GM23338 (cell line): ENCODE results near the gene SLX4IP. TPM values are rescaled to one million over a fixed set of nuclear protein-coding genes. Genes with fewer than 3 reads are reported as not detected.

Experiments used
- ATAC-seq: fragments of 200-7000 bp; cut with Tn5 transposase; 3 replicates; pipeline ENCODE4 v1.9.1; 2020
- DNase-seq: peaks from one replicate; pipeline ENCODE4 v3.0.0-alpha.2; 2015; ENCODE audit warnings: low spot score
- H2AFZ ChIP-seq: fragments of 200-600 bp; sonication (generic); 2 replicates; pipeline ENCODE4 v1.8.0; 2016; ENCODE audit warnings: antibody characterized with exemption, mild to moderate bottlenecking, moderate library complexity
- H3F3A ChIP-seq: fragments of 200-600 bp; sonication (generic); replicated peaks from 2 replicates; pipeline ENCODE4 v1.8.0; 2017; ENCODE audit warnings: antibody characterized with exemption, mixed run types, low read depth
- H3K27ac ChIP-seq: fragments of 200-600 bp; sonication (generic); 2 replicates; pipeline ENCODE4 v1.6.1; 2016; ENCODE audit warnings: low read depth
- H3K27me3 ChIP-seq: fragments of 200-600 bp; sonication (generic); 2 replicates; pipeline ENCODE4 v1.8.0; 2016; ENCODE audit warnings: mild to moderate bottlenecking, mixed run types, moderate library complexity; ENCODE audit not compliant: insufficient read depth
- H3K36me3 ChIP-seq: fragments of 200-600 bp; sonication (generic); 2 replicates; pipeline ENCODE4 v1.8.0; 2016; ENCODE audit warnings: mild to moderate bottlenecking; ENCODE audit not compliant: insufficient read depth
- H3K4me1 ChIP-seq: fragments of 200-600 bp; sonication (generic); 2 replicates; pipeline ENCODE4 v1.8.0; 2016; ENCODE audit warnings: mild to moderate bottlenecking, moderate library complexity; ENCODE audit not compliant: insufficient read depth
- H3K4me2 ChIP-seq: fragments of 200-600 bp; sonication (generic); 2 replicates; pipeline ENCODE4 v1.7.1; 2017; ENCODE audit warnings: mixed run types
- H3K4me3 ChIP-seq: fragments of 200-600 bp; sonication (generic); 2 replicates; pipeline ENCODE4 v1.6.1; 2016; ENCODE audit warnings: mixed run types
- H3K79me2 ChIP-seq: fragments of 200-600 bp; sonication (generic); replicated peaks from 2 replicates; pipeline ENCODE4 v1.8.0; 2017; ENCODE audit warnings: mild to moderate bottlenecking; ENCODE audit not compliant: insufficient read depth
- H3K9me2 ChIP-seq: fragments of 200-600 bp; sonication (generic); 2 replicates; pipeline ENCODE4 v1.8.0; 2017; ENCODE audit not compliant: insufficient read depth
- H4K20me1 ChIP-seq: fragments of 200-600 bp; sonication (generic); replicated peaks from 2 replicates; pipeline ENCODE4 v1.8.0; 2017; ENCODE audit warnings: mild to moderate bottlenecking; ENCODE audit not compliant: insufficient read depth
- H3K27ac Mint-ChIP-seq: 2 replicates; pipeline ENCODE4 v1.8.0; 2020; ENCODE audit warnings: inconsistent platforms, mild to moderate bottlenecking, moderate library complexity, mixed read lengths
- H3K27me3 Mint-ChIP-seq: 3 replicates; pipeline ENCODE4 v1.8.0; 2022; ENCODE audit warnings: low read depth, mild to moderate bottlenecking, moderate library complexity, mixed read lengths, inconsistent platforms; ENCODE audit not compliant: insufficient read depth, poor library complexity
- H3K36me3 Mint-ChIP-seq: 3 replicates; pipeline ENCODE4 v1.8.0; 2021; ENCODE audit warnings: low read depth, mild to moderate bottlenecking, inconsistent platforms, moderate library complexity, mixed read lengths
- H3K4me1 Mint-ChIP-seq: 3 replicates; pipeline ENCODE4 v1.8.0; 2020; ENCODE audit warnings: mild to moderate bottlenecking, inconsistent platforms, mixed read lengths
- H3K4me3 Mint-ChIP-seq: 3 replicates; pipeline ENCODE4 v1.8.0; 2021; ENCODE audit warnings: moderate library complexity, mild to moderate bottlenecking, inconsistent platforms, mixed read lengths
- H3K9me3 Mint-ChIP-seq: 3 replicates; pipeline ENCODE4 v1.8.0; 2020; ENCODE audit warnings: moderate library complexity, mild to moderate bottlenecking, inconsistent platforms, mixed read lengths
- CREB1 ChIP-seq: fragments of 250-450 bp; sonication (Bioruptor Pico); IDR thresholded peaks from 2 replicates; pipeline ENCODE4 v1.5.0; 2020; ENCODE audit warnings: low read depth, mild to moderate bottlenecking, moderate library complexity
- EZH2 ChIP-seq: fragments of 200-600 bp; sonication (generic); IDR thresholded peaks from one replicate; pipeline ENCODE4 v1.8.0; 2017; ENCODE audit warnings: antibody characterized with exemption, mild to moderate bottlenecking, low read depth; ENCODE audit not compliant: unreplicated experiment
- EZH2phosphoT487 ChIP-seq: fragments of 200-600 bp; sonication (generic); IDR thresholded peaks from one replicate; pipeline ENCODE4 v1.8.1; 2018; ENCODE audit warnings: antibody characterized with exemption; ENCODE audit not compliant: unreplicated experiment
- JUNB ChIP-seq: IDR thresholded peaks from one replicate; pipeline ENCODE4 v1.6.1; 2016; ENCODE audit warnings: antibody characterized with exemption; ENCODE audit not compliant: unreplicated experiment
- NANOG ChIP-seq: IDR thresholded peaks from 2 replicates; pipeline ENCODE4 v1.6.1; 2016; ENCODE audit warnings: antibody characterized with exemption, borderline replicate concordance
- STAT1 ChIP-seq: IDR thresholded peaks from one replicate; pipeline ENCODE4 v1.6.1; 2016; ENCODE audit warnings: antibody characterized with exemption; ENCODE audit not compliant: unreplicated experiment
- ZNF114 ChIP-seq: fragments of 250-450 bp; sonication (Bioruptor Pico); IDR thresholded peaks from 2 replicates; pipeline ENCODE4 v1.5.0; 2020; ENCODE audit warnings: mild to moderate bottlenecking, moderate library complexity
- ZNF331 ChIP-seq: fragments of 250-450 bp; sonication (Bioruptor Pico); IDR thresholded peaks from 2 replicates; pipeline ENCODE4 v1.5.0; 2020; ENCODE audit warnings: low read depth, mild to moderate bottlenecking, moderate library complexity
- polyA plus RNA-seq: library from polyadenylated mRNA; unstranded; fragments of >200 nt; fragmentation: Nextera tagmentation; extraction: Ambion mirVana; gene quantifications from 2 replicates; pipeline ENCODE4 v1.2.1, GENCODE V29; 2016
- total RNA-seq: library from RNA; depleted of rRNA; stranded (reverse); fragments of >200 nt; shearing (Covaris generic); gene quantifications from 2 replicates; pipeline ENCODE4 v1.2.3, GENCODE V29; 2014
- TF ChIP-seq, protein P1 (sequence below): IDR thresholded peaks from one replicate; pipeline ENCODE4 v1.6.1; 2018; ENCODE audit warnings: antibody characterized with exemption; ENCODE audit not compliant: unreplicated experiment
- TF ChIP-seq, protein P2 (sequence below): IDR thresholded peaks from 2 replicates; pipeline ENCODE4 v1.6.1; 2016; ENCODE audit warnings: antibody characterized with exemption
- TF ChIP-seq, protein P3 (sequence below), 2 experiments: fragments of 200-600 bp in 1 of 2; sonication (generic) in 1 of 2; conservative IDR thresholded peaks; 2 replicates each; pipeline versions ENCODE4 v1.5.1 to v1.6.1; 2016 to 2017; ENCODE audit warnings: antibody characterized with exemption in 2 of 2, low read depth in 2 of 2, mild to moderate bottlenecking in 2 of 2, moderate library complexity in 1 of 2
- TF ChIP-seq, protein P4 (sequence below): fragments of 250-450 bp; sonication (Bioruptor Pico); IDR thresholded peaks from 2 replicates; pipeline ENCODE4 v1.5.0; 2020; ENCODE audit warnings: mild to moderate bottlenecking, moderate library complexity

The SLX4IP gene
- total and polyA plus RNA-seq, 2 experiments from 2014 or later: 9.1 to 9.8 TPM

DNA sequence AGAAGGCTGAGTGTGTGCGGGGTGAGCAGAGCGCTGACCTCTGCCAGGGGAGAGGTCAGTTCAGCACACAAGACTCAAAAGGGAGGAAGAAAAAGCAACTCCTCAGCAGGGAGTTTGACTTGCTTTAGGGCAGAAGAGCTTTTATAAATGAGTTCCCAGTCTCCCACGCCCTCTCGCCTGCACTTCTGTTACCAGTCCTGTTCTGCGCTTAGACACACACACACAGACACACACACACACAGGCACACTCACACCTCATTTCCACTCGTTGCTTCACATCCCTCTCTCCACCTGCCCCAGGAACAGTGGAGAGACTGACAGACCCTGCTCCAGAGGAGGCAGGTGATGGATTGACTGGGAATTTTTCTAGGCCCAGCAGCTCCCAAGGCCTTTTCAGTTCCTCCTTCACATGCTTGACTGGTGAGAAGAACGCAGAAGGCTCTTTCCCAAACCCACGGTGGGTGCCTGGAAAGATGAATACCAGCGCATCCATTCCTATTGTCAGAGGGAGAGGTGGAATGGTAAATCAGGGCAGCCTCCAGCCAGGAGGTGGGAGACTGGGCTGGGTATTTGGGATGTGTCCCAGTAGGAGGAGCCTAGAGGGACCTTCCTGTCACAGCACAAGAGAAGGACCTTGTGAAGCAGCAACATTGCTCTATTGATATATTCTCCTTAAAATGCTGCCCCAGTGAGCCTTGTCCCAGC is 195.0 kb downstream of the SLX4IP start:
- Mint-ChIP-seq H3K4me3 (no peak overlapping the region), H3K4me1 (peaks cover 79% of the 10 kb centered on the region), H3K27me3 (peaks cover 3% of the 10 kb centered on the region), H3K36me3 (no peaks in the 10 kb centered on the region), H3K9me3 (no peaks in the 10 kb centered on the region), H3K27ac (no peak overlapping the region)
- TF ChIP-seq STAT1 (no peak), EZH2phosphoT487 (no peak), ZNF331 (no peak), ZNF114 (CRISPR knock-in tag) (no peak), JUNB (no peak), EZH2 (no peak), NANOG (no peak), CREB1 (no peak)
- TF ChIP-seq, protein P1, sequence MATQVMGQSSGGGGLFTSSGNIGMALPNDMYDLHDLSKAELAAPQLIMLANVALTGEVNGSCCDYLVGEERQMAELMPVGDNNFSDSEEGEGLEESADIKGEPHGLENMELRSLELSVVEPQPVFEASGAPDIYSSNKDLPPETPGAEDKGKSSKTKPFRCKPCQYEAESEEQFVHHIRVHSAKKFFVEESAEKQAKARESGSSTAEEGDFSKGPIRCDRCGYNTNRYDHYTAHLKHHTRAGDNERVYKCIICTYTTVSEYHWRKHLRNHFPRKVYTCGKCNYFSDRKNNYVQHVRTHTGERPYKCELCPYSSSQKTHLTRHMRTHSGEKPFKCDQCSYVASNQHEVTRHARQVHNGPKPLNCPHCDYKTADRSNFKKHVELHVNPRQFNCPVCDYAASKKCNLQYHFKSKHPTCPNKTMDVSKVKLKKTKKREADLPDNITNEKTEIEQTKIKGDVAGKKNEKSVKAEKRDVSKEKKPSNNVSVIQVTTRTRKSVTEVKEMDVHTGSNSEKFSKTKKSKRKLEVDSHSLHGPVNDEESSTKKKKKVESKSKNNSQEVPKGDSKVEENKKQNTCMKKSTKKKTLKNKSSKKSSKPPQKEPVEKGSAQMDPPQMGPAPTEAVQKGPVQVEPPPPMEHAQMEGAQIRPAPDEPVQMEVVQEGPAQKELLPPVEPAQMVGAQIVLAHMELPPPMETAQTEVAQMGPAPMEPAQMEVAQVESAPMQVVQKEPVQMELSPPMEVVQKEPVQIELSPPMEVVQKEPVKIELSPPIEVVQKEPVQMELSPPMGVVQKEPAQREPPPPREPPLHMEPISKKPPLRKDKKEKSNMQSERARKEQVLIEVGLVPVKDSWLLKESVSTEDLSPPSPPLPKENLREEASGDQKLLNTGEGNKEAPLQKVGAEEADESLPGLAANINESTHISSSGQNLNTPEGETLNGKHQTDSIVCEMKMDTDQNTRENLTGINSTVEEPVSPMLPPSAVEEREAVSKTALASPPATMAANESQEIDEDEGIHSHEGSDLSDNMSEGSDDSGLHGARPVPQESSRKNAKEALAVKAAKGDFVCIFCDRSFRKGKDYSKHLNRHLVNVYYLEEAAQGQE: no peak
- TF ChIP-seq, protein P2, sequence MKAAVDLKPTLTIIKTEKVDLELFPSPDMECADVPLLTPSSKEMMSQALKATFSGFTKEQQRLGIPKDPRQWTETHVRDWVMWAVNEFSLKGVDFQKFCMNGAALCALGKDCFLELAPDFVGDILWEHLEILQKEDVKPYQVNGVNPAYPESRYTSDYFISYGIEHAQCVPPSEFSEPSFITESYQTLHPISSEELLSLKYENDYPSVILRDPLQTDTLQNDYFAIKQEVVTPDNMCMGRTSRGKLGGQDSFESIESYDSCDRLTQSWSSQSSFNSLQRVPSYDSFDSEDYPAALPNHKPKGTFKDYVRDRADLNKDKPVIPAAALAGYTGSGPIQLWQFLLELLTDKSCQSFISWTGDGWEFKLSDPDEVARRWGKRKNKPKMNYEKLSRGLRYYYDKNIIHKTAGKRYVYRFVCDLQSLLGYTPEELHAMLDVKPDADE: no peak
- TF ChIP-seq, protein P3, sequence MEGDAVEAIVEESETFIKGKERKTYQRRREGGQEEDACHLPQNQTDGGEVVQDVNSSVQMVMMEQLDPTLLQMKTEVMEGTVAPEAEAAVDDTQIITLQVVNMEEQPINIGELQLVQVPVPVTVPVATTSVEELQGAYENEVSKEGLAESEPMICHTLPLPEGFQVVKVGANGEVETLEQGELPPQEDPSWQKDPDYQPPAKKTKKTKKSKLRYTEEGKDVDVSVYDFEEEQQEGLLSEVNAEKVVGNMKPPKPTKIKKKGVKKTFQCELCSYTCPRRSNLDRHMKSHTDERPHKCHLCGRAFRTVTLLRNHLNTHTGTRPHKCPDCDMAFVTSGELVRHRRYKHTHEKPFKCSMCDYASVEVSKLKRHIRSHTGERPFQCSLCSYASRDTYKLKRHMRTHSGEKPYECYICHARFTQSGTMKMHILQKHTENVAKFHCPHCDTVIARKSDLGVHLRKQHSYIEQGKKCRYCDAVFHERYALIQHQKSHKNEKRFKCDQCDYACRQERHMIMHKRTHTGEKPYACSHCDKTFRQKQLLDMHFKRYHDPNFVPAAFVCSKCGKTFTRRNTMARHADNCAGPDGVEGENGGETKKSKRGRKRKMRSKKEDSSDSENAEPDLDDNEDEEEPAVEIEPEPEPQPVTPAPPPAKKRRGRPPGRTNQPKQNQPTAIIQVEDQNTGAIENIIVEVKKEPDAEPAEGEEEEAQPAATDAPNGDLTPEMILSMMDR (conservative IDR thresholded peaks at IDR 0.05; ENCODE audit: low read depth in 2 of 2): no peak
- TF ChIP-seq, protein P4, sequence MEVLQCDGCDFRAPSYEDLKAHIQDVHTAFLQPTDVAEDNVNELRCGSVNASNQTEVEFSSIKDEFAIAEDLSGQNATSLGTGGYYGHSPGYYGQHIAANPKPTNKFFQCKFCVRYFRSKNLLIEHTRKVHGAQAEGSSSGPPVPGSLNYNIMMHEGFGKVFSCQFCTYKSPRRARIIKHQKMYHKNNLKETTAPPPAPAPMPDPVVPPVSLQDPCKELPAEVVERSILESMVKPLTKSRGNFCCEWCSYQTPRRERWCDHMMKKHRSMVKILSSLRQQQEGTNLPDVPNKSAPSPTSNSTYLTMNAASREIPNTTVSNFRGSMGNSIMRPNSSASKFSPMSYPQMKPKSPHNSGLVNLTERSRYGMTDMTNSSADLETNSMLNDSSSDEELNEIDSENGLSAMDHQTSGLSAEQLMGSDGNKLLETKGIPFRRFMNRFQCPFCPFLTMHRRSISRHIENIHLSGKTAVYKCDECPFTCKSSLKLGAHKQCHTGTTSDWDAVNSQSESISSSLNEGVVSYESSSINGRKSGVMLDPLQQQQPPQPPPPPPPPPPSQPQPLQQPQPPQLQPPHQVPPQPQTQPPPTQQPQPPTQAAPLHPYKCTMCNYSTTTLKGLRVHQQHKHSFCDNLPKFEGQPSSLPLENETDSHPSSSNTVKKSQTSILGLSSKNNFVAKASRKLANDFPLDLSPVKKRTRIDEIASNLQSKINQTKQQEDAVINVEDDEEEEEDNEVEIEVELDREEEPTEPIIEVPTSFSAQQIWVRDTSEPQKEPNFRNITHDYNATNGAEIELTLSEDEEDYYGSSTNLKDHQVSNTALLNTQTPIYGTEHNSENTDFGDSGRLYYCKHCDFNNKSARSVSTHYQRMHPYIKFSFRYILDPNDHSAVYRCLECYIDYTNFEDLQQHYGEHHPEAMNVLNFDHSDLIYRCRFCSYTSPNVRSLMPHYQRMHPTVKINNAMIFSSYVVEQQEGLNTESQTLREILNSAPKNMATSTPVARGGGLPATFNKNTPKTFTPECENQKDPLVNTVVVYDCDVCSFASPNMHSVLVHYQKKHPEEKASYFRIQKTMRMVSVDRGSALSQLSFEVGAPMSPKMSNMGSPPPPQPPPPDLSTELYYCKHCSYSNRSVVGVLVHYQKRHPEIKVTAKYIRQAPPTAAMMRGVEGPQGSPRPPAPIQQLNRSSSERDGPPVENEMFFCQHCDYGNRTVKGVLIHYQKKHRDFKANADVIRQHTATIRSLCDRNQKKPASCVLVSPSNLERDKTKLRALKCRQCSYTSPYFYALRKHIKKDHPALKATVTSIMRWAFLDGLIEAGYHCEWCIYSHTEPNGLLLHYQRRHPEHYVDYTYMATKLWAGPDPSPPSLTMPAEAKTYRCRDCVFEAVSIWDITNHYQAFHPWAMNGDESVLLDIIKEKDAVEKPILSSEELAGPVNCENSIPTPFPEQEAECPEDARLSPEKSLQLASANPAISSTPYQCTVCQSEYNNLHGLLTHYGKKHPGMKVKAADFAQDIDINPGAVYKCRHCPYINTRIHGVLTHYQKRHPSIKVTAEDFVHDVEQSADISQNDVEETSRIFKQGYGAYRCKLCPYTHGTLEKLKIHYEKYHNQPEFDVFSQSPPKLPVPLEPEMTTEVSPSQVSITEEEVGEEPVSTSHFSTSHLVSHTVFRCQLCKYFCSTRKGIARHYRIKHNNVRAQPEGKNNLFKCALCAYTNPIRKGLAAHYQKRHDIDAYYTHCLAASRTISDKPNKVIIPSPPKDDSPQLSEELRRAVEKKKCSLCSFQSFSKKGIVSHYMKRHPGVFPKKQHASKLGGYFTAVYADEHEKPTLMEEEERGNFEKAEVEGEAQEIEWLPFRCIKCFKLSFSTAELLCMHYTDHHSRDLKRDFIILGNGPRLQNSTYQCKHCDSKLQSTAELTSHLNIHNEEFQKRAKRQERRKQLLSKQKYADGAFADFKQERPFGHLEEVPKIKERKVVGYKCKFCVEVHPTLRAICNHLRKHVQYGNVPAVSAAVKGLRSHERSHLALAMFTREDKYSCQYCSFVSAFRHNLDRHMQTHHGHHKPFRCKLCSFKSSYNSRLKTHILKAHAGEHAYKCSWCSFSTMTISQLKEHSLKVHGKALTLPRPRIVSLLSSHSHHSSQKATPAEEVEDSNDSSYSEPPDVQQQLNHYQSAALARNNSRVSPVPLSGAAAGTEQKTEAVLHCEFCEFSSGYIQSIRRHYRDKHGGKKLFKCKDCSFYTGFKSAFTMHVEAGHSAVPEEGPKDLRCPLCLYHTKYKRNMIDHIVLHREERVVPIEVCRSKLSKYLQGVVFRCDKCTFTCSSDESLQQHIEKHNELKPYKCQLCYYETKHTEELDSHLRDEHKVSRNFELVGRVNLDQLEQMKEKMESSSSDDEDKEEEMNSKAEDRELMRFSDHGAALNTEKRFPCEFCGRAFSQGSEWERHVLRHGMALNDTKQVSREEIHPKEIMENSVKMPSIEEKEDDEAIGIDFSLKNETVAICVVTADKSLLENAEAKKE: no peak
- H3F3A ChIP-seq: no peaks in the 10 kb centered on the region
- H3K4me1 ChIP-seq: peaks cover 36% of the 10 kb centered on the region
- no peak overlapping the region for H3K27ac ChIP-seq
- no peaks in the 10 kb centered on the region for H3K36me3 ChIP-seq
- H3K4me2 ChIP-seq: no peak overlapping the region
- no peaks in the 10 kb centered on the region for H4K20me1 ChIP-seq
- no peaks in the 10 kb centered on the region for H3K79me2 ChIP-seq
- no peaks in the 10 kb centered on the region for H3K27me3 ChIP-seq
- no peak overlapping the region for H2AFZ ChIP-seq
- ATAC-seq: peak; percentile 36
- no peak overlapping the region for H3K4me3 ChIP-seq
- no peak for DNase-seq
- H3K9me2 ChIP-seq: no peaks in the 10 kb centered on the region
